Measurements from ENCODE around the gene AZU1. TPM values are rescaled to one million over a fixed set of nuclear protein-coding genes. Genes with fewer than 3 reads are reported as not detected.

AZU1 gene, protein sequence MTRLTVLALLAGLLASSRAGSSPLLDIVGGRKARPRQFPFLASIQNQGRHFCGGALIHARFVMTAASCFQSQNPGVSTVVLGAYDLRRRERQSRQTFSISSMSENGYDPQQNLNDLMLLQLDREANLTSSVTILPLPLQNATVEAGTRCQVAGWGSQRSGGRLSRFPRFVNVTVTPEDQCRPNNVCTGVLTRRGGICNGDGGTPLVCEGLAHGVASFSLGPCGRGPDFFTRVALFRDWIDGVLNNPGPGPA
- total RNA-seq: not detected in 2 replicates

DNA sequence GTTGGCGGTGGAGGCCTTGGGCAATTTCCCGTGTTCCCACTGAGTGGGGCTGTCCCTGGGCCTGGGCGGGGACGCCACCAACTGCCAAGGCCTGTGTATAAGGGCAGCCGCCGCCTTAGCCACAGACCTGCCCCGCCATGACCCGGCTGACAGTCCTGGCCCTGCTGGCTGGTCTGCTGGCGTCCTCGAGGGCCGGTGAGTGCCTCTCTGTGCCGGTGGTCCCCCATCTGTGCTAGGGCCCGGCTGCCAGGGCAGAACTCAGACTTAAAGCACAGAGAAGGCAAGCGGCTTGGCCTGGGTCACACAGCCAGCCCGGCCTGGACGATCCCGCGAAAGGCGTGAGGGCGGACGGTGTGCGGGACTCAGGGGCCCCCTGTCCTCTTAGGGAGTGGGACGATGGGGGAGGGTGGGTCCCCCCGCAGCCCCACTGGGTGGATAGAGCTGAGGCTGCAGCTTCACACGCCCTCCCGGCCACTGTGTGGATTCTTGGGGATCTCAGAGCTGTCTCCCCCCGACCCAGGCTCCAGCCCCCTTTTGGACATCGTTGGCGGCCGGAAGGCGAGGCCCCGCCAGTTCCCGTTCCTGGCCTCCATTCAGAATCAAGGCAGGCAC is at the start of gene AZU1:
TSS of gene AZU1 (plus strand) at position 128 of the 612 bp plus-strand sequence. CDS start at position 138, 10 bp downstream.
- no peak within 1 kb of the TSS for H3K27ac Mint-ChIP-seq
- H3K36me3 Mint-ChIP-seq (ENCODE audit: low read depth): no peaks in the 10 kb centered on the region
- H3K4me1 Mint-ChIP-seq: no peaks in the 10 kb centered on the region
- DNase-seq: no peak
- no peaks in the 10 kb centered on the region for H3K9me3 Mint-ChIP-seq
- intact Hi-C loops (cut with micrococcal nuclease): loop anchor here (10.0 kb wide), 1 partner anchor 53 kb away; no protein-coding TSS in a partner anchor
- H3K4me3 Mint-ChIP-seq: no peak within 1 kb of the TSS
- peaks cover 14% of the 10 kb centered on the region for H3K27me3 Mint-ChIP-seq

DNA sequence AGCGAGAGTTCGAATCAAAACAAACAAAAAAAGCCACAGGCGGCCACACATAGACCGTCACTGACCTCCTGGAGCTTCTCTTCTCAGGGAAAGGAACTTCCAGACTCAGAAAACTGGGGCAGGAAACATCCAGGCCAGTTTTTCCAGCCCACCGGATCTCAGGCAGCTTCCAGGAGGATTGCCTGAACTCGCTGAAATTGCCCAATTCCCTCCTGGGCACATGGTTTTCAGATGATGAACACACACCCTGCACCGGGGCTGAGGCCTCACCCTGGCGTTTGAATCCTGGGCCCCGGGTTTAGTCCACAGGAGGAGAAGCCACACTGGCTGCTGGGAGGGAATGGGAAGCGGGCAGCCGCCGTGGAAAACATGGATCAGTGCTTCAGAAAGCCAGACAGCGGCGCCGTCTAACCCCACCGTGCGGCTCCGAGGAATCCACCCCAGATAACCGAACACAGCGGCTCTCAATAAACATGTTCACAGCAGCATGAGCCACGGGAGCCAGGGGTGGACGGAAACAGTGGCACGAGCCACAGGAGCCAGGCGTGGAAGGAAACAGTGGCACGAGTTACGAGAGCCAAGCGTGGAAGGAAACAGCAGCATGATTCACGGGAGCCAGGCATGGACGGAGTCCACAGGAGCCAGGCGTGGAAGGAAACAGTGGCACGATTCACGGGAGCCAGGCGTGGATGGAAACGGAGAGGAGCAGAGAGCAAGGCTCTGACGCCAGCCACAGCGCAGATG is 48.6 kb upstream of the AZU1 start:
- Mint-ChIP-seq H3K4me3 (no peak overlapping the region), H3K27me3 (no peaks in the 10 kb centered on the region), H3K27ac (no peak overlapping the region), H3K36me3 (ENCODE audit: low read depth) (no peaks in the 10 kb centered on the region), H3K9me3 (no peaks in the 10 kb centered on the region), H3K4me1 (no peaks in the 10 kb centered on the region)
- intact Hi-C loops (cut with micrococcal nuclease): loop anchor here (10.0 kb wide), 1 partner anchor 46 kb away; the partner anchor contains the start of genes AZU1 and PLPPR3
- DNase-seq: no peak

DNA sequence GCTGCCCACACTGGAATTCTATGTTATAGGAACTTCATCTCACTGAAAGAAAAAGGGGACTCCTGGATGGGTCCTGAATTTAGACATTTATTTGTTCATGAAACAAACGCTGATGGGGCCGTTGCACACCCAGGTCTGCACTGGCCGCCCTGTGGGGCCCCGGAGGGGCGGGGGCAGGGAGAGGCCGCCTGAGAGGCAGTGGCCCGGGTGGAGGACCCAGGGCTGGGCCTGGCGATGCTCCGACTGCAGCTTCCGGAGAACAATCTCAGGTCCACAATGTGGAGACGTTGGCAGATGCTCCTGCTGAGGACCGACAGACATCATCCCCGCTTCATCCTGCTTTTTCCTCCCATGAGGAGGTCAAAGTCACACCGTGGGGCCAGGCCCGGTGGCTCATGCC is 46.7 kb upstream of the AZU1 start:
- Mint-ChIP-seq H3K4me3 (no peak overlapping the region), H3K4me1 (no peaks in the 10 kb centered on the region), H3K36me3 (ENCODE audit: low read depth) (no peaks in the 10 kb centered on the region), H3K27ac (no peak overlapping the region), H3K27me3 (no peaks in the 10 kb centered on the region), H3K9me3 (no peaks in the 10 kb centered on the region)
- DNase-seq: no peak
- intact Hi-C loops (cut with micrococcal nuclease): no loop called here

DNA sequence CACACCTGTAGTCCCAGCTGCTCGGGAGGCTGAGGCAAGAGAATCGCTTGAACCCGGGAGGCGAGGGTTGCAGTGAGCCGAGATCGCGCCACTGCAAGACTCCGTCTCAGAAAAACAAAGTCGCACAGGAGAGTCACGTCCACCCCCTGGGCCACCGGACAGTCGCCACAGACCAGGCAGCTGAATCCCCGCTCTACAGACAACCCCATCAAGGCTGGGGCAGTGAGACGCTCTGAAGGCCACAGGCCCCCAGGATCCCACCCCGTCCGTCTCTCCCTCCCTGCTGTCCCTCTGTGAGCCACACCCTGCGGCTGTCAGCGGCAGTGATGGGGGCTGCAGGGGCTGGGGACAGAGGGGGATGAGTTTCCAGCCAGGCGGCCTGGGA is 45.8 kb upstream of the AZU1 start:
- H3K27me3 Mint-ChIP-seq: no peaks in the 10 kb centered on the region
- no peak overlapping the region for H3K27ac Mint-ChIP-seq
- intact Hi-C loops (cut with micrococcal nuclease): no loop called here
- DNase-seq: no peak
- H3K4me3 Mint-ChIP-seq: no peak overlapping the region
- no peaks in the 10 kb centered on the region for H3K36me3 Mint-ChIP-seq (ENCODE audit: low read depth)
- H3K4me1 Mint-ChIP-seq: no peaks in the 10 kb centered on the region
- no peaks in the 10 kb centered on the region for H3K9me3 Mint-ChIP-seq

DNA sequence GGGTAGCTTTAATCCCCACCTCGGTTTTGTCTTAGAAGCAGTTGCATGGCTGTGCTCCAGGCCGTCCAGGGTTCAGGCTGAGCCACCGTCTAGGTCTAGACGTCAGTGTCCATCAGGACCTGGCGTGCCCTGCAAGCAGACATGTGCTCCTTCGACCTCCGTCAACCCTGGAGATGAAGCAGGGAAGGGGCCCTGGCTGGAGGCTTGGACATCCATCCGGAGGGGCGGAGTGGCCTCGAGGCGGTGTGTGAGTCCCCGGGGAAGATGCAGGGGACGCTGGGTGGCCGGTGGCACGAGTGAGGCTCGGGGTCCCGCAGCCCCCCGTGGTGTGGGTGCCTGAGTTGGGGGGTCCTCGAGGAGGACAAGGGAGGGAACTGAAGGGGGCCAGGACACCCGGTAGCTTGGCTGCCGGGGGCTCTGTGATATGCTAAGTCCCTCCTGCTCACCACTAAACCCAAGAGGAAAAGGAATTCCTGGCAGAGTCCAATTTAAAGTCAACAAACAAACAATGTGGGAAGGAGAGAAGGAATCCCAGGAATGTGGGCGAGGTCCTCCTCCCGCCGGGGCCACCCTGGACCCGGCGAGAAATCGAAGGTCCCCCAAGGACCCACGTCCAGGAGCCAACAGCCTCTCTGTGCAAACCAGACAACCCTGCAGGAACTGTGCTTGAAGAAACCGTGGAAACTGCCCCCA is 45.3 kb upstream of the AZU1 start:
- intact Hi-C loops (cut with micrococcal nuclease): no loop called here
- Mint-ChIP-seq H3K27ac (no peak overlapping the region), H3K4me3 (no peak overlapping the region), H3K27me3 (no peaks in the 10 kb centered on the region), H3K4me1 (no peaks in the 10 kb centered on the region), H3K9me3 (no peaks in the 10 kb centered on the region), H3K36me3 (ENCODE audit: low read depth) (no peaks in the 10 kb centered on the region)
- DNase-seq: no peak

DNA sequence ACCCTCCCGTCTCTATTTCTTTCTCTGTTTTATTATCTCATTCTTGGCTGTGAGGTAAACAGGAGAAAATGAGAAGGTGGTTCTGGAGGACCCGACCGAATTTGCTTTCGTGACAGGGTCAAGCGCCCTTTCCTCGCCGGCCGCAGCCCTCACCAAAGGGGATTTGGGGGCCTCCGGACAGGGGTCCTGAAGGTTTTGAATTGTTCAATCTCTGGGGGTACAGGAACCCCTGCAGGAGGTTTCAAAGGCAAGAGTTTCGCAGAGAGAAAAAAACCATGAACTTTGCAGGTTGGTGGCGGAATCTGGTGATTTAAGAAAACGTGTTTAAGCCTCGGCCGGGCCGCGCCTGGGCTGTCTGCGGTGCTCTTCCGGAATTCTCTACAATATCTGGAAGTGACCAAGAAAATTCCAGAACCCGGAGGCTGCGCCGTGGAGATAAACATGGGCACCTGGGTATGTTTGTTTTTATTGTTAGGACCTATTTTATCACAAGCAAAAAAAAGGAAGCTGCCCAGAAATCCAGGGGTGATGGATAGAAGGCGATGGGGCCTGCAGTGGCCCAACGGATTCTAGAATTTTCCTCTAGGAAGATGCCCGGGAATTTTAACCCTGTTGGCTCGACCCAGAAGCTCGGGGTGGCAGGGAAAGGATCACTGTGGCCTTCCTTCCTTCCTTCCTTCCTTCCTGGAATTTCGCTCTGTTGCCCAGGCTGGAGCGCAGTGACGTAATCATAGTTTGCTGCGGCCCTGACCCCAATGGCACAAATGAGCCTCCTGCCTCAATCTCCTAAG is 44.6 kb upstream of the AZU1 start:
- H3K27me3 Mint-ChIP-seq: no peaks in the 10 kb centered on the region

DNA sequence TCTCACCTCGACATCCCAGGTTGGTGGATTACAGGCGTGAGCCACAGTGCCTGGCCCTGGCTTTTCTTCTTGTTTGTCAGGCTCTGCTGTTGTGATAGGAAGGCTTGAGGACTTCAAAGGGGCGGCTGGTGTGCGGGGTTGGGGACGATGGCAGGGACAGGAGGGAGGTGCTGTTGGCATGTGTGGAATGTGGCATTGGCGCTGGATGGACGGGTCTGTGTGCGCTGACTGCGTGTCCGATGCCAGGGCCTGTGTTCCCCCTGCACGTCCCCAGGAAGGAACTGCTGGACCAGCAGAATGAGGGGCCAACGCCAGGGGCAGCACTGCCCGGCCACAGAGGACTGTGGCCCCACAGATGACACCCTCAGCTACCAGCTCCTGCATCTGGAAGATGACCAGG is 43.1 kb upstream of the AZU1 start:
- Mint-ChIP-seq H3K36me3 (ENCODE audit: low read depth) (no peaks in the 10 kb centered on the region), H3K27ac (no peak overlapping the region), H3K9me3 (no peaks in the 10 kb centered on the region), H3K4me3 (no peak overlapping the region), H3K27me3 (peaks cover 4% of the 10 kb centered on the region), H3K4me1 (no peaks in the 10 kb centered on the region)
- DNase-seq: no peak
- intact Hi-C loops (cut with micrococcal nuclease): no loop called here

More for the DNA sequence above, 44.6 kb upstream of the AZU1 start:
- no peak overlapping the region for H3K4me3 Mint-ChIP-seq
- no peaks in the 10 kb centered on the region for H3K36me3 Mint-ChIP-seq (ENCODE audit: low read depth)
- H3K4me1 Mint-ChIP-seq: no peaks in the 10 kb centered on the region
- no peak for DNase-seq
- no peaks in the 10 kb centered on the region for H3K9me3 Mint-ChIP-seq
- no peak overlapping the region for H3K27ac Mint-ChIP-seq
- intact Hi-C loops (cut with micrococcal nuclease): no loop called here

DNA sequence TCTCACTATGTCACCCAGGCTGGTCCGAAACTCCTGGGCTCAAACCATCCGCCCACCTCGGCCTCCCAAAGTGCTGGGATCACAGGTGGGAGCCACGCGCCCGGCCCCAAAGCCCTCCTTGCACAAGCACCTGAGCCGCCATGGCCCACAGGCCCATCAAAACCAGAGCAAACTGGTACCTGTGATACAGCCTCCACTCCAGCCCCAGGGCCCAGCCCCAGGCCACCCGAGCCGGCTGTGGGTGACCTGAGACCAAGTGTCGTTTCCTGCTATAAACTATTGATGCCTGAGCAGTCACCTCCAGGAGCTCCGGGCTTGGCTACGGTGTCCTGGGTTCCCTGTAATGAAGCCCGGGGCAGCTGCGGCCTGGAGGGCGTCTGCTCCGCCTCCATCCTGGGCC is 40.1 kb upstream of the AZU1 start:
- no peak for DNase-seq
- intact Hi-C loops (cut with micrococcal nuclease): no loop called here
- no peaks in the 10 kb centered on the region for H3K36me3 Mint-ChIP-seq (ENCODE audit: low read depth)
- no peaks in the 10 kb centered on the region for H3K9me3 Mint-ChIP-seq
- H3K4me3 Mint-ChIP-seq: no peak overlapping the region
- peaks cover 4% of the 10 kb centered on the region for H3K27me3 Mint-ChIP-seq
- H3K27ac Mint-ChIP-seq: no peak overlapping the region
- H3K4me1 Mint-ChIP-seq: no peaks in the 10 kb centered on the region

DNA sequence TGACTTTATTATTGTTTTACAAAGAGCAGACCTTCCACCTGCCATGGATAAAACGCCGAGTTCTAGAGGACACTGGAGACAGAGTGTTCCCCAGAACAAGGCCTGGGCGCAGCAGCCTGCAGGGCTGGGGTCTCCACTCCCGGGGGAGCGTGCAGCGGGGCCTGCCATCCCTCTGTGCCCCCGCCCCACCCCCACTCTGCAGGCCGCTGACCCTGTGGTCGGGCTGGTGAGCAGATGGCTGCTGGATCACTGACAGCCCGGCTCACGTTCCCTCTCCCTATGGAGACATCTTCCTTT is 39.0 kb upstream of the AZU1 start:
- no peak overlapping the region for H3K4me3 Mint-ChIP-seq
- H3K27ac Mint-ChIP-seq: no peak overlapping the region
- H3K9me3 Mint-ChIP-seq: no peaks in the 10 kb centered on the region
- no peaks in the 10 kb centered on the region for H3K36me3 Mint-ChIP-seq (ENCODE audit: low read depth)
- no peak for DNase-seq
- H3K4me1 Mint-ChIP-seq: no peaks in the 10 kb centered on the region
- H3K27me3 Mint-ChIP-seq: peaks cover 4% of the 10 kb centered on the region
- intact Hi-C loops (cut with micrococcal nuclease): no loop called here

DNA sequence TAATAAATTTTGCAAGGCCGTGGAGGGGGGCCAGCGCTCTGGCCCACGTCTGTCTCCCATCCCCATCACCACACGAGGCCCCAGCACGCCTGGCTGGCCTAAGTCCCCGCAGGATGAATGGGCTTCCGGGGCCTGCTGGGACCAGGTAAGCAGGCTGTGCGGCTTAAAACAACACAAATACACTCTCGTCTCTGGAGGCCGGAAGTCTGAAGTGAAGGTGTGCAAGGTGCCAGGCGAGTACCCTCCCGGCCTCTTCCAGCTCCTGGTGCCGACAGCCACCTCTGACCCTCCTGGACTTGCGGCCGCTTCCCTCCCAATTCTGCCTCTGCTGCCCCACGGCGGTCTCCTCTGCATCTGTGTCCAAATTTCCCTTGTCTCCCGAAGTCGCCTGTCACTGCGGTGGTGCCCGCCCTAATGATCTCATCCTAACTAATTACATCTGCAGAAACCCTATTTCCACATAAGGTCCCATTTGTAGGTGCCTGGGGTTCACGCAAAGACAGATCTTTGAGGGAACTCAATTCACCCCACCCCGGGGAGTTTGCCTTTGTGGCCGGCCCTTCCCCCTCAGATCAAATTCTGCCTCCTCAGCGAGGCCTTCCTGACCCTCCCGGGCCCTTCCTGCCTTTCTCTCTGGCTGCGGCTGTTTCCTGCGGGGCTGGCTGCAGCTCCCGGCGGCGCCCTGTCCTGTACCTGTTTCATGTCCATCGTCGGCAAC is 38.5 kb upstream of the AZU1 start:
- intact Hi-C loops (cut with micrococcal nuclease): no loop called here
- no peak for DNase-seq
- no peak overlapping the region for H3K27ac Mint-ChIP-seq
- H3K4me3 Mint-ChIP-seq: no peak overlapping the region
- H3K27me3 Mint-ChIP-seq: peaks cover 4% of the 10 kb centered on the region
- no peaks in the 10 kb centered on the region for H3K9me3 Mint-ChIP-seq
- no peaks in the 10 kb centered on the region for H3K4me1 Mint-ChIP-seq
- H3K36me3 Mint-ChIP-seq (ENCODE audit: low read depth): no peaks in the 10 kb centered on the region

DNA sequence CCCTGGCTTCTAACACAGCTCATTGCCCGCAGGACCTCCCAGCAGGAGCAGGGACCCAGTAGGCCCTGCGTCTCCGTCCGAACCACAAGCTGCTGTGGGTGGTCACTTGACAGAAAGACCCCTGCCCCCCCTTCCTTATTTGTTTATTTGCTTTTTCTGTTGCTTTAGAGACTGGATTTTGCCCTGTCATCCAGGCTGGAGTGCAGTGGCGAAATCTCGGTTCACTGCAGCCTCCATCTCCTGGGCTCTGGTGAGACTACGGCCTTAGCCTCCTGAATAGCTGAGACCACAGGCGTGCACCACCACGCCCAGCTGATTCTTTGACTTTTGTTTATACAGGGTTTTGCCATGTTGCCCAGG is 38.0 kb upstream of the AZU1 start:
- no peak for DNase-seq
- Mint-ChIP-seq H3K4me1 (no peaks in the 10 kb centered on the region), H3K4me3 (no peak overlapping the region), H3K9me3 (no peaks in the 10 kb centered on the region), H3K27me3 (peaks cover 4% of the 10 kb centered on the region), H3K36me3 (ENCODE audit: low read depth) (no peaks in the 10 kb centered on the region), H3K27ac (no peak overlapping the region)
- intact Hi-C loops (cut with micrococcal nuclease): no loop called here

DNA sequence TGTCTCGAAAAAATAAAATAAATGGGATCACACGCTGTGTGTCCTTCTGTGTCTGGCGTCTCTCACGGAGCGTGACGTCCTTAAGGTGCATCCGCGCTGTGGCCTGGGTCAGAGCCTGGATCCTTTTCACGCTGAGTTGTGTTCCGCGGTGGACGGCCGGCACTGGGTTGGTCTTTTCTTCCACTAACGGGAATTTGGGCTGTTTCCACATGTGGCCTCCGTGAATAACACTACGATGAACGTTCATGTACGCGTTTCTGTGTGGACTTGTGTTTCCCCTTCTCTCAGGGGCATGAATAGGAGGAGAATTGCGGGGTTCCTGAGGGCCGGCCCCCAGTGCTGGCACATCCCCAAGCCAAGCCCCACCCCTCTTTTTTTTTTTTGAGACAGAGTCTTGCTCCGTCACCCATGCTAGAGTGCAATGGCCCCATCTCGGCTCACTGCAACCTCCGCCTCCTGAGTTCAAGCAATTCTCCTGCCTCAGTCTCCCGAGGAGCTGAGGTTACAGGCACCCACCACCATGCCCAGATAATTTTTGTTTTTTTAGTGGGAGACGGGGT is 36.5 kb upstream of the AZU1 start:
- Mint-ChIP-seq H3K36me3 (ENCODE audit: low read depth) (no peaks in the 10 kb centered on the region), H3K4me3 (no peak overlapping the region), H3K9me3 (no peaks in the 10 kb centered on the region), H3K27me3 (peaks cover 4% of the 10 kb centered on the region), H3K27ac (no peak overlapping the region), H3K4me1 (no peaks in the 10 kb centered on the region)
- intact Hi-C loops (cut with micrococcal nuclease): no loop called here
- no peak for DNase-seq

Measured in activated CD4-positive, alpha-beta T cell treated with anti-CD3 and anti-CD28 coated beads, Interleukin-2, amount 10 ng/mL, durations not matched to agents 24 days and 14 days (primary cell).